ENCODE results near the gene NFIA. TPM values are rescaled to one million over a fixed set of nuclear protein-coding genes. Genes with fewer than 3 reads are reported as not detected.

Gene NFIA
- total and polyA plus RNA-seq, 2 of the 13 experiments (the other 11 are each of a cell fraction or from before 2014, with no cell fraction given) = 14.7 to 28.5 TPM

GRCh38 chr1:61287014-61287413 lies 204.7 kb downstream of the NFIA start (continued):
- TF ChIP-seq DMTF1 (CRISPR knock-in tag; IDR thresholded peaks at IDR 0.05) (no peak), ZNF331 (CRISPR knock-in tag; IDR thresholded peaks at IDR 0.05) (no peak), SIN3A (IDR thresholded peaks at IDR 0.05; ENCODE audit: borderline replicate concordance, low read depth, low read length) (no peak), FOSL1 (CRISPR knock-in tag; IDR thresholded peaks at IDR 0.05; ENCODE audit: borderline replicate concordance) (no peak)

- intact Hi-C loops (cut with micrococcal nuclease; ENCODE audit: unreplicated experiment) = no loop called here
- Histone ChIP-seq H3K27ac (ENCODE audit: extremely low read length, insufficient read depth, low read length) (no peak overlapping the region), H3K9ac (ENCODE audit: insufficient read depth, low read depth, low read length) (no peak overlapping the region), H3K79me2 (ENCODE audit: insufficient read depth, low read length) (peaks cover 17% of the 10 kb centered on the region), H3K4me3 (replicated peaks in 1 of 3; ENCODE audit: insufficient read depth in 1 of 3, low read depth in 2 of 3, low read length in 3 of 3) (no peak overlapping the region), H3K4me1 (ENCODE audit: insufficient read depth, low read length) (peaks cover 42% of the 10 kb centered on the region), H3K4me2 (ENCODE audit: low read depth, low read length) (no peak overlapping the region), H3K9me3 (ENCODE audit: low read length) (no peaks in the 10 kb centered on the region), H4K20me1 (ENCODE audit: insufficient read depth, low read length) (no peaks in the 10 kb centered on the region), H3K27me3 (ENCODE audit: control insufficient read depth in 1 of 2, insufficient read depth in 2 of 2, low read length in 2 of 2) (no peaks in the 10 kb centered on the region), H3K36me3 (replicated peaks in 1 of 2; ENCODE audit: control insufficient read depth in 1 of 2, insufficient read depth in 2 of 2, low read length in 2 of 2) (0 out of 5 replicates have a peak, but pooled peaks cover 0 to 4% of the 10 kb centered on the region in 2 experiments), H2AFZ (ENCODE audit: low read length) (no peak overlapping the region)
- in situ Hi-C loops (cut with HindIII; ENCODE audit: extremely low pct_ligation_motif_present, low pct_unique_long_range_greater_than_20kb) = no loop called here
- ChIA-PET POLR2A (no interaction called here), CTCF (ENCODE audit: low intra/inter-chr PET ratio, low total read pairs) (no interaction called here)
- WGBS (ENCODE audit: low lambda C conversion rate) = 100% methylated on average over 2 of the region's 2 CpGs
- ATAC-seq (no peak), FAIRE-seq (no peak), DNase-seq (ENCODE audit: low spot score) (peak; percentile 9)
- BruUV-seq (replicated peaks) = no TSS peak
- no peak for TF ChIP-seq ONECUT2 (CRISPR knock-in tag; IDR thresholded peaks at IDR 0.05)
- no peak for TF ChIP-seq FUBP1 (CRISPR knock-in tag; IDR thresholded peaks at IDR 0.05; ENCODE audit: borderline replicate concordance)
- no peak for TF ChIP-seq ZNF619 (CRISPR knock-in tag; IDR thresholded peaks at IDR 0.05)
- no peak for TF ChIP-seq TOPORS (CRISPR knock-in tag; IDR thresholded peaks at IDR 0.05)
- TF ChIP-seq NPAS2 (CRISPR knock-in tag; IDR thresholded peaks at IDR 0.05; ENCODE audit: borderline replicate concordance) = no peak
- no peak for TF ChIP-seq ZBTB4 (CRISPR knock-in tag; IDR thresholded peaks at IDR 0.05; ENCODE audit: borderline replicate concordance)
- TF ChIP-seq PREB (CRISPR knock-in tag; IDR thresholded peaks at IDR 0.05) = no peak
- TF ChIP-seq THYN1 (CRISPR knock-in tag; IDR thresholded peaks at IDR 0.05; ENCODE audit: borderline replicate concordance, low read depth) = no peak
Measured at GRCh38 chr1:61287734-61288133, 205.4 kb downstream of the NFIA start.
